Mononuclear cell (primary cell): ENCODE results near the gene PRAMEF7. TPM values are rescaled to one million over a fixed set of nuclear protein-coding genes. Genes with fewer than 3 reads are reported as not detected.
"Not testable (repeated sequence)": the region's sequence is repeated elsewhere in the genome, so short reads cannot be mapped to it uniquely, and the experiment has no call there.

Experiments used
- H3K27me3 ChIP-seq: 2 replicates; pipeline ENCODE4 v1.6.0; 2011; ENCODE audit warnings: low read length, control low read depth; ENCODE audit not compliant: insufficient read depth
- H3K4me1 ChIP-seq: 2 replicates; pipeline ENCODE4 v1.5.1; 2011; ENCODE audit warnings: mild to moderate bottlenecking, low read length, control low read depth; ENCODE audit not compliant: insufficient read depth
- H3K4me3 ChIP-seq: 2 replicates; pipeline ENCODE4 v1.5.1; 2011; ENCODE audit warnings: mild to moderate bottlenecking, low read length, moderate library complexity
- H3K9me3 ChIP-seq: 2 replicates; pipeline ENCODE4 v1.5.1; 2011; ENCODE audit warnings: low read depth, mild to moderate bottlenecking, control low read depth, low read length
- total RNA-seq: library from RNA; depleted of rRNA; stranded (reverse); fragments of >200 nt; gene quantifications from one replicate; pipeline ENCODE4 v1.2.3, GENCODE V29; 2012

The PRAMEF7 gene
- total RNA-seq: not detected

- not testable (repeated sequence) for H3K4me3 ChIP-seq, H3K4me1 ChIP-seq, H3K9me3 ChIP-seq, H3K27me3 ChIP-seq
These were observed at the start of gene PRAMEF7 for GRCh38 chr1:12916310-12916709. PRAMEF7 (plus strand) TSS chr1:12916610; CDS start chr1:12917693, 1,083 bp downstream.

- H3K27me3 ChIP-seq, H3K4me3 ChIP-seq, H3K4me1 ChIP-seq, H3K9me3 ChIP-seq: not testable (repeated sequence)
These were observed 38.0 kb upstream of the PRAMEF7 start for GRCh38 chr1:12878453-12878852.

- H3K9me3 ChIP-seq, H3K27me3 ChIP-seq, H3K4me3 ChIP-seq, H3K4me1 ChIP-seq: not testable (repeated sequence)
These were observed 30.3 kb upstream of the PRAMEF7 start, which contains the start of gene PRAMEF4 for GRCh38 chr1:12886101-12886500. PRAMEF4 (minus strand) TSS chr1:12886201; CDS start chr1:12883394, 2,807 bp downstream.

GRCh38 chr1:12898170-12898569 is 18.2 kb upstream of the PRAMEF7 start, which contains the start of gene PRAMEF10:
PRAMEF10 (minus strand) TSS chr1:12898270; CDS start chr1:12895847, 2,423 bp downstream.
- H3K4me3 ChIP-seq, H3K4me1 ChIP-seq, H3K27me3 ChIP-seq: not testable (repeated sequence)

GRCh38 chr1:12899186-12899585 is 17.2 kb upstream of the PRAMEF7 start:
- not testable (repeated sequence) for H3K4me1 ChIP-seq, H3K4me3 ChIP-seq, H3K27me3 ChIP-seq, H3K9me3 ChIP-seq

More at GRCh38 chr1:12898170-12898569, 18.2 kb upstream of the PRAMEF7 start, which contains the start of gene PRAMEF10:
- H3K9me3 ChIP-seq: not testable (repeated sequence)

- not testable (repeated sequence) for H3K4me3 ChIP-seq, H3K27me3 ChIP-seq, H3K4me1 ChIP-seq, H3K9me3 ChIP-seq
These were observed 12.4 kb upstream of the PRAMEF7 start for GRCh38 chr1:12903793-12904572.

- H3K4me1 ChIP-seq, H3K9me3 ChIP-seq, H3K4me3 ChIP-seq, H3K27me3 ChIP-seq: not testable (repeated sequence)
These were observed 5.3 kb downstream of the PRAMEF7 start for GRCh38 chr1:12921749-12922148.

- H3K4me1 ChIP-seq, H3K9me3 ChIP-seq, H3K27me3 ChIP-seq, H3K4me3 ChIP-seq: not testable (repeated sequence)
These were observed 8.0 kb downstream of the PRAMEF7 start for GRCh38 chr1:12924368-12924767.

GRCh38 chr1:12947480-12947879 is 31.1 kb downstream of the PRAMEF7 start, which contains the start of gene PRAMEF6:
PRAMEF6 (minus strand) TSS chr1:12947580; CDS start chr1:12942518, 5,062 bp downstream.
- H3K4me1 ChIP-seq, H3K4me3 ChIP-seq, H3K9me3 ChIP-seq, H3K27me3 ChIP-seq: not testable (repeated sequence)

Other genes with a start within 250 kb of the PRAMEF7 start
- gene AADACL3, start 200.5 kb upstream of the PRAMEF7 start, total RNA-seq: not detected
- gene CFAP107, start 170.4 kb upstream of the PRAMEF7 start, total RNA-seq: not detected
- gene PRAMEF12, start 142.9 kb upstream of the PRAMEF7 start, total RNA-seq: not detected
- not detected for gene PRAMEF1, start 125.2 kb upstream of the PRAMEF7 start, total RNA-seq
- gene PRAMEF11, start 85.2 kb upstream of the PRAMEF7 start, total RNA-seq: not detected
- not detected for gene HNRNPCL1, start 67.9 kb upstream of the PRAMEF7 start, total RNA-seq
- gene PRAMEF2, start 59.5 kb upstream of the PRAMEF7 start, total RNA-seq: 0.10 TPM
- not detected for gene PRAMEF4, start 30.4 kb upstream of the PRAMEF7 start, total RNA-seq
- gene PRAMEF10, start 18.3 kb upstream of the PRAMEF7 start, total RNA-seq: not detected
- gene PRAMEF6, start 31.0 kb downstream of the PRAMEF7 start, total RNA-seq: not detected
- not detected for gene PRAMEF27, start 140.0 kb downstream of the PRAMEF7 start, total RNA-seq
- gene HNRNPCL3, start 144.2 kb downstream of the PRAMEF7 start, total RNA-seq: not detected
- not detected for gene PRAMEF25, start 154.2 kb downstream of the PRAMEF7 start, total RNA-seq
- gene HNRNPCL2, start 200.2 kb downstream of the PRAMEF7 start, total RNA-seq: not detected
- gene PRAMEF26, start 239.4 kb downstream of the PRAMEF7 start, total RNA-seq: not detected
- not detected for gene HNRNPCL4, start 249.0 kb downstream of the PRAMEF7 start, total RNA-seq